G401.6 (cell line): ENCODE measurements around the gene CFAP298.

ENCODE experiments used
- FAIRE-seq: peaks from 2 replicates; lab custom pipeline; 2012; peaks lifted over from hg19 to GRCh38; lab: Jason Lieb, UNC

The CFAP298 gene

GRCh38 chr21:32599091-32599490 lies 13.1 kb downstream of the CFAP298 start:
- no peak for FAIRE-seq

DNA sequence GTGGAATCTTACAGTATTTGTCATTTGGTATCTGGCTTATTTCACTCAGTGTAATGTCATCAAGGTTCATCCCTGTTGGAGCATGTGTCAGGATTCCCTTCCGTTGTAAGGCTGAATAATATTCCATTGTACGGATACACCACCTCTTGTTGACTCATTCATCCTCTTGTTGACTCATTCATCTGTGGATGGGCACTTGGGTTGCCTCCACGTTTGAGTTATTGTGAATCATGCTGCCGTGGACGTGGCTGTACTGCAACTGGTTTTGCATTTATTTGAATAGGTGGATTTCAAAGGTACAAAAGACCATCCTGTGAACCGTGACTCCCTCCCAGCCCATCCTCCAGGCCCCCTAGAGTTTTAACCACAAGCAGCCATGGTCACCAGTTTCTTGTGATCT lies 15.0 kb downstream of the CFAP298 start:
- no peak for FAIRE-seq

GRCh38 chr21:32595431-32595830 lies 16.7 kb downstream of the CFAP298 start:
- no peak for FAIRE-seq

GRCh38 chr21:32593690-32594089 lies 18.5 kb downstream of the CFAP298 start:
- FAIRE-seq = no peak

DNA sequence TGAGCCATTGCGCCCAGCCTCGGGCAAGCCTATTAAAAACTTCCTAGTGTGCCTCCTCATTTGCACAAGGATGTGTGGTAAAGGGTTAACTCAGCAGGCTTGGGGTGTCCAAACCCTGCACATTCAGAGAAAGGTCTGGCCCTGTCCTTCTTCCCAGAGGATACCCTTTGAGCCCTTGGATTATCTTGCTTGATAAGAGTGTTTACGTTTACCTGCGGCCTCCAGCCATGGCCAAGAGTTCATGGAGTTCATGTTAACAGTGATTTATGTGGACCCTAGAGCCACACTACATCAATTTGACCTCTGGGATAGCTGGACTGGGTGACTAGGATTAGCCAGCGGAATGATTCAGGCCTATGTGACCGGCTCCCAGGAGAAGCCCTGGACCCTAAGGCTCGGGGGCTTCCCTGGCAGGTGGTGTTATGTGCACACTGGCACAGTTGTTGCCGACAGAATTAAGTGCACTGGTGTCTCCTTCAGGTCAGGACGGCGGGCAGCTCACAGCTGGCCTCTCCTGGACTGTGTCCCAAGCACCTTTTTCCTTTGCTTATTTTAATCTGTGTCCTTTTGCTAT lies 19.2 kb downstream of the CFAP298 start:
- no peak for FAIRE-seq

GRCh38 chr21:32590130-32590529 lies 22.0 kb downstream of the CFAP298 start:
- FAIRE-seq = no peak

GRCh38 chr21:32587651-32588050 lies 24.5 kb downstream of the CFAP298 start:
- no peak for FAIRE-seq

DNA sequence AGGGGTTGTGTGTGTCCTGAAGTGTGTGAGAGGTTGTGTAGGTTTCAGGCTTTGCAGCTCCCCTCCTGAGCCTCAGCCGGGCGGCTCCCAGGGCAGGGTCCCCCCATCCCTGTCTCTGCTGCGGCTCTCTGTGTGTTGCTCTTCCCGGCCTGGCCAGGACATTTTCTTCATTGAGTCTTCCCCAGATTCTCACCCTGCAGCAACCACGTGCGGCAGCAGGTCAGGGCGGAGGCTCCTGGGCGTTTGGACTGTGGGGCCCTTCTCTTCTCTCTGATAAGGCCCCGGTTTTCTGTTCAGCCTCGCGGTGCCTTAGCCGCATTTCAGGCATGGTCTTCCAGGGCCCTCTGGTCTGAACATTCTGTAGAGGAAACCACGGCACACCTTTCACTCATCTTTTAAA lies 25.1 kb downstream of the CFAP298 start:
- FAIRE-seq = no peak

DNA sequence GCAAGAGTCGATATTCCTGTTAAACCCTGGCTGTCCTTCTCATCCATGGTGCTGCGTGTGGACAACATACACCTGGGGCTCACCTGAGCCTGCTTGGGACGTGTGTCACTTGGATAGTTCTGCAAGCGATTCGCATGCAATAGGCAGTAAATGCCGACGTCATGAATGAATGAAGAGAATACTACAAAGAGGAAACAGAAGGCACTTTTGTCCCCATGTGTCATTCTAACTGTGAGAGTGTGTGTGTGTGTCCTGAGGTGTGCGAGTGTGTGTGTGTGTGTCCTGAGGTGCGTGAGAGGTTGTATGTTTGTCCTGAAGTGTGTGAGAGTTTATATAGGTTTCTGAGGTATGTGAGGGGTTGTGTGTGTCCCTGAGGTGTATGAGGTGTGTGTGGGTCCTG lies 26.2 kb downstream of the CFAP298 start:
- no peak for FAIRE-seq

- FAIRE-seq = no peak
These were observed 27.0 kb downstream of the CFAP298 start, which contains the start of gene TCP10L for GRCh38 chr21:32585042-32585710. TSS of gene TCP10L (minus strand) at chr21:32585523. CDS start at chr21:32584304, 1,219 bp downstream.

- FAIRE-seq = no peak
These were observed 27.7 kb downstream of the CFAP298 start for GRCh38 chr21:32584472-32584871.

- no peak for FAIRE-seq
These were observed 30.4 kb downstream of the CFAP298 start for GRCh38 chr21:32581732-32582131.

DNA sequence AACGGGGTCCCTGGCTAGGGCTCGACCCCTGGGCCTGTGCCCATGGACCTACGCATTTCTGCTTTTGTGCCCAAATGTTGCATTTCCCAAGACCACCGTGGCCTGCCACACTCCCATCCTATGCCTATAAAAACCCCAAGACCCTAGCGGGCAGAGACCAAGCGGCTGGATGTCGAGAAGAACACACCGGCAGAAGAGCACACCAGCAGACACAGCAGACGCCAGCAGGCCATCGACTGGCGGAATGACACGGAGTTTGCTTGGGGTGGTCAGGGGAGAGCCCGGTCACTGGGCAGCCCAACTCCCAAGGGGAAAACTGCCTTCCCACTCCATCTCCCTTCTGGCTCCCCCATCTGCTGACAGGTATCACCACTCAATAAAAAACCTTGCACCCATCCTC lies 31.2 kb downstream of the CFAP298 start:
- no peak for FAIRE-seq

DNA sequence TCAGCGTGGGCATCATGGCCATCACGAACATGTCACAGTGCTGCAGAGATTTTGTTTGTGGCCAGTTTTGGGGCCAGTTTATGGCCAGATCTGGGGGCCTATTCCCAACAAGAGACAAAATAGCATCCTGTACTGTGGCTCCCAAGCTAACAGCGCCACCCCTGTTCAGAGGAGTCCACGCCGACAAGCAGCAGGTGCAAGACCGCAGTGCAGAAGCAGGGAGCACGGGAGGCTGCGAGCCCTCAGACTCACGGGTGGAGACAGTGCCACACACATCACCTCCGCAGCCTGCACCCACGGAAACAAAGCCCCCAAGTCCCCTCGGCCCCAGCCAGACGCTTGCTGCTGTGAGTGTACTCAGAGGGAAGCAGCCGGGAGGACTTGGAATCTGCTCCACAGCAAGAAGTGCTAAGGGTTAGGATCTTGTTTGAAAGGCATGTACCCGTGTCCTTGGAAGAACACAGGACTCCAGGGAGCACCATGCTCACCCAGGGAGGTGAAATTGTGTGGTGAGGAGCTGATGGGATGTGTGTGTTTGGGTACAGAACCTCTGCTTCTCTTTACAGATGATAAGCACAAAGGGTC lies 34.0 kb downstream of the CFAP298 start:
- FAIRE-seq = no peak

DNA sequence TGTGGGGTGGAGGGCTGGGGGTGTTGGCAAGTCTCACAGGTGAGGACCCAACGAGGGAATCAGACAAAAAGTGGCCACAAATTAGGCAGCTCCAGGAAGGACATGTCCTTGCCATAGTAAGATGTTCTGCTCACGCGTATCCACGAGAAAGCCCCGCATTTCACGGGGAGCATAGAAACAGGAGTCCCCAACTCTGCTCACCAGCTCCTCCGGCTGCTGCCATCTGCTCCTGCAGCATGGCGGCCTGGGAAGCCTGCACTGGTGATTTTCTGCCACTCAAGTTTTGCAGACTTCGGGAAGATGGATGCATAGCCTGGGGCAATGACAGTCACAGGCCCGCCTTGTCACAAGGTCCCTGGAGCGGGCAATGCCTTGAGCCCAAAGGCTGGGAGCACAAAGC lies 36.2 kb downstream of the CFAP298 start:
- FAIRE-seq = no peak

GRCh38 chr21:32574946-32575925 lies 36.9 kb downstream of the CFAP298 start:
- no peak for FAIRE-seq

DNA sequence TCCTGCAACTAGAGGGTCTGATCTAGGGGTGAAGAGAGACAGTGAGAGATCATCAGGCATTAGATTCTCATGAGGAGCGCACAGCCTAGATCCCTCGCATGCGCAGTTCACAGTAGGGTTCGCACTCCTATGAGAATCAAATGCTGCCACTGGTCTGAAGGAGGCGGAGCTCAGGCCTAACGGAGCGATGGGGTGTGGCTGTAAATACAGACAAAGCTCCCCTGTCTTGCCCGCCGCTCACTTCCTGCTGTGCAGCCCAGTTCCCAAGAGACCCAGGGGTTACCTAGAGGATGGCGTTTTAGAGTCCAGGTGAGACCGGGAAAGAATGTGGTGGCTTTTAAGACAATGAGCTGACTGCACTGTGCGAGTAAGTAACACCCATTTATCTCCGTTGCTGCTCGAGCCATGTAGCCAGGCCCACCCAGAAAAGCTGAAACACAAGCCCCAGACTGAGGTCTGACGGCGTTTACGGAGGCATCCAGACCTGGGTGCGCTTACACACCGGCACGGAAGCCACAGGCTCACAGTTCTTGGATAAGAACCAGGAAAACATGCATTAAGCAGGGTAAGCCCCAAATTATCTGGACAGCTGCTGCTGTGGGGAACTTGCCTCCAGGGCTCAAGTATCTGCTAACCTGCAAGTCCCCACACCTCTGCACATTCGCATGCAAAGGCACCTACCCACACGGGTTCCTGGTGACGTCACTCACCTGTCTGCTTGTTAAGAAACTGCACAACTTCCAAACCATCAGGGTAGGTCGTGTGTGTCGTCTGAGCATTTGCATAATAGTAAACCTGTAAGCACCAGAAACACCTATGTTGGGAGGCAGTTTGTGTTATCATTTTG lies 39.4 kb downstream of the CFAP298 start:
- FAIRE-seq = no peak

DNA sequence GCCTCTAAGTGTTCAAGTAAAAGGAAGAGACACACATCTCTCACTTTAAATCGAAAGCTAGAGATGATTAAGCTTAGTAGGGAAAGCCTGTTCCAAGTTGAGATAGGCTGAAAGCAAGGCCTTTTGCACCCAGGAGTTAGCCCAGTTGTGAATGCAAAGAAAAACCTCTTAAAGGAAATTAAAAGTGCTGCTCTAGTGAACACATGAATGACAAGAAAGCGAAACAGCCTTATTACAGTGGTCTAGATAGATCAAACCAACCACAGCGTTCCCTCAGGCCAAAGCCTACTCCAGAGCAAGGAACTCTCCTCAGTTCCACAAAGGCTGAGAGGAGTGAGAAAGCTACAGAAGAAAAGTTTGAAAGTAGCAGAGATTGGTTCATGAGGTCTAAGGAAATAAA lies 41.7 kb downstream of the CFAP298 start:
- FAIRE-seq = no peak

DNA sequence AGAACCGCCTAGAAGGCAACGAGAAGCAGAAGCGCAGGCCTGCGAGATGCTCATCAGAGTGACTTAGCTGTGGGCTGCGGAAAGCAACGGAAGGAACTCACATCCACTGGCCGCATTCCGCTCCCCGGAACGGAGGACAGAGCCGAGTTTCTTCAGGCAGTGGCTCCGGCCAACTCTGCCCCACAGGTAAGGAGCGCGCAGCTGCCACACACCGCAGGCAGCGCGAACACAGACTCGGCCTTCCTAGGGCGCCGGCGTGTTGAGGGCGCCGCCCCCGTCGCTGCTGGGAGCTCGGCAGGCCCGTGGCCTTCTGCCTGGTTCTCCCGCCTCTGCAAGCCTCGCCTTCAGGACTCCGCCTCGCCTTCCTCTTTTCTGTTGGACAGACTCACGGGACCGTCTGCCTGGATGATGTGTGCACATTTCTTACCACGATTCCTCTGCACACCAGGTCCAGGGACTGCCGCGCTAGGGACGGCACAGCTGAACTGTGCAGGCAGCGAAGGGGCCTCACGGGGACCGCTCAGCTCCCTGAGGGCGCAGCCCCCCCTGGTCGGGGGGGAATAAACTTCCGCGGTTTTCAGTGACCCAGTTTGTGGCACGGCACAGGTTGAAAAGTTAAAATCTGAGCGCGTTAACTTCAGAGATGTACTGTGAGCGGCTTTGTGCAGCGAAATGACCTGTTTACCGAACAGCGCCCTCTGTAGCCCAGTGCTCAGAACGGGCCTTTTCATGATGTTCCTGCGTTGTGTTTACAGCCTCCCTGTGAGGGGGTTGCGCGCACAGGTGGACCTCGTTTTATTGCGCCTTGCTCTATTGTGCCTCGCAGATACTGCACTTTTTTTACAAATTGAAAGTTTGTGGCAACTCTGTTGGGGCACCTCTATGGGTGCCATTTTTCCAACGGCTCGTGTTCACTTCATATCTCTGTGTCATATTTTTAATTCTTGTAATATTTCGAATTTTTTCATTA lies 42.6 kb downstream of the CFAP298 start:
- no peak for FAIRE-seq

DNA sequence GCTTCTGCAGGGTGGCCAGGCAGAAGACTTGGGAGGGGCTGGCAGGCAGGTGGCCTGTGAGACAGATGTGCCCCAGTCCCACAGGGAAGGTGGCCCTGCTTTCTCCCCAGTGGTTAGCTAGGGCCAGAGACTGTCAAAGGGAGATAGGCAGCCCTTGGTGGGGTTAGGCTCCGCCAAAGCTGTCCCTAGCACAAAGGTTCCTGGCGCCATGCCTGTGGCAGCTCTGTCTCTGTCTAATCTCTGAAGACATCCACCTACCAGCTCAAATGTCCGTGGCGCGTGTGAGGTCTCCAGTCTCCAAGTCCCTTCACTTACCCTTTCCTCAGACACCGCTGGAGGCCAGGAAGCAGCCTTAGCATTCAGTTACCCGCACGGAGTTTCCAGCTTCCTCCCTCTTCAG lies 44.6 kb downstream of the CFAP298 start:
- no peak for FAIRE-seq
